Stimulated activated CD4-positive, alpha-beta T cell treated with anti-CD3 and anti-CD28 coated beads, Interleukin-15, amount 100 ng/mL, for 1 hour (primary cell): ENCODE results near the gene PEX14.

Source experiments
- DNase-seq, 2 donors: peaks; one replicate each; pipeline ENCODE4 v3.0.0-alpha.2; 2020; ENCODE audit warnings: low read depth in 1 of 2, low spot score in 1 of 2

The PEX14 gene

DNA sequence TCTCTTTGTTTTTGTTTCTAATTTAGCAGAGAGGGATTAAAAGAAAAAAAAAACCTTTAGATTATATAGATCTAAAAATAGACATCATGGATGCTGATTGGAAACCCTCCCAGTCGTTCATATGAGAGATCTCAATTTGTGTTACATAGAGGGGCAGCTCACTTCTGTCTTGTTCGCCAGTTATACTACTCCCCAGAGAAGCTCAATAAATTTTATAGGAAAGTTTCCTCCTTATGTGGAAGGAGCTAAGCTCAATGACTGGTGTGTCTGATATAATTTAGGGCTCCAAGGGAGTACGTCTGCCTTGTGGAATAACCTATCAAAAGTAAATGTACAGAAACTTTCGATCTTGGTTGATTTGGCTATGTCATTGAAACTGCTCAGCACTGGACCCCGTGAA, 117.6 kb downstream of the PEX14 start:
- DNase-seq: no peak

DNA sequence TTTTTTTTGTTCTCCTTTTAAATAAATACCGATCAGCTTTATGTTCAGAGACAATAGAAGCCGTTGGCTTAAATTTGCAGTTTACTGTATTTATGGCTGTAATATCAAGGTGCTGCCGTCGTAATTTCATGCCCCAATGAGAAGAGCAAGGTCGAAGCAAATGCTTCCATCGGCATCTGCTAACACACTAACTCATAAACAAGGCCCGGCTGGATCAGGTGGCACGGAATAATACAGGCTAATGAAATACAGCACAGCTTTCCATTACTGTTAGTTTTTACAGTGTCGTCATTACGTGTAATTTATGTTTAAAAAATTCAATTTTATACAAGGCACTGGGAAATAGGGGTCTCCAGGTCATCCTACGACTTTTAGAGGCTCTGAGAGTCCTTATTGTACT, 119.0 kb downstream of the PEX14 start:
- DNase-seq: no peak

DNA sequence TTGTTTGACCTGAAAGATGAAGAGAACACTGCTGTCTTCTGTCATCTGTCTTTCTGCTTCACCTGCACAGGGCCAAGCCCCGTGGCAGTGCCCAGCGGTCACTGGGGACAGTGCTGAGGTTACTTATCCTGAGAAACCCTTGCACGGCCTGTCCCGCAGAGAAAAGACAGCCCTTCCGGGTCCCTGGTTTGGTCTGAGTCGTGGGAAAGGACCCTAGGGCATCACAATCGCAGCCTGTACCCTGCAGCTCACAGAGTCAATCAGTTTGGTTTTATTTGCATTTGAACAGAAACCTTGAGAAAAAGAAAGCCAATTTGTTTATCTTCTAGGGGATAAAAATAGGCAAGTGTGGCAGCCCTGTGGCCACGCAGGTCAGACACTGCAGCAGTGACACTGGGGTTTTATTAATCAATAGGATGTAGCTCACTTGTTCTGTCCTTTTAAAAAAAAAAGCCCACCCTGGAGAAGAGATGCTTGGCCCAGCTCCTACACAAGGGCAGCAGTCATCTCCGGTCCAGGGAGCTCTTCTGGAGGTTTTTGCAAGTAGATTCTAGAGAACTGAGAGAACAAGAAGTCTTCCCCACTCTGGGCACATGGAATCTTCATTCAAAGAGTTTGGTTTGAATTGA, 120.0 kb downstream of the PEX14 start:
- DNase-seq: no peak

DNA sequence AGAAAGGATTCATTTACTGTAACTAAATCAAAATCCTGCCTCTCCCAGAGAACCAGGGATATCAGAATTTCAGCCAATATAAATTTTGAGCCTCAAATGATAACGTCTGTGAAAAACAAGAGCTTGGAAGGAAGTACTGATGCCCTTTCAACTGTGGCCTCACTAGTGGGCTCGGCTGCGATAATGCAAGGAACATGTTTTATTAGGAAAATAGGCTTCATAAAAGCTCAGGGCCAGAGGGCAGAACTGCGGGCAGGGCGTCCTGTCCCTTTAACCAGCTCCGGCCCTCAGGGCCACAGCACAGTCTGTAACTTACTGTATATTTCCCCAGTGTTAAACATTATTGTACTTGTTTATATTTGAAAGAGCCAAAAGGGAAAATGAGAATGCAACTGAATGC, 122.0 kb downstream of the PEX14 start:
- no peak for DNase-seq

DNA sequence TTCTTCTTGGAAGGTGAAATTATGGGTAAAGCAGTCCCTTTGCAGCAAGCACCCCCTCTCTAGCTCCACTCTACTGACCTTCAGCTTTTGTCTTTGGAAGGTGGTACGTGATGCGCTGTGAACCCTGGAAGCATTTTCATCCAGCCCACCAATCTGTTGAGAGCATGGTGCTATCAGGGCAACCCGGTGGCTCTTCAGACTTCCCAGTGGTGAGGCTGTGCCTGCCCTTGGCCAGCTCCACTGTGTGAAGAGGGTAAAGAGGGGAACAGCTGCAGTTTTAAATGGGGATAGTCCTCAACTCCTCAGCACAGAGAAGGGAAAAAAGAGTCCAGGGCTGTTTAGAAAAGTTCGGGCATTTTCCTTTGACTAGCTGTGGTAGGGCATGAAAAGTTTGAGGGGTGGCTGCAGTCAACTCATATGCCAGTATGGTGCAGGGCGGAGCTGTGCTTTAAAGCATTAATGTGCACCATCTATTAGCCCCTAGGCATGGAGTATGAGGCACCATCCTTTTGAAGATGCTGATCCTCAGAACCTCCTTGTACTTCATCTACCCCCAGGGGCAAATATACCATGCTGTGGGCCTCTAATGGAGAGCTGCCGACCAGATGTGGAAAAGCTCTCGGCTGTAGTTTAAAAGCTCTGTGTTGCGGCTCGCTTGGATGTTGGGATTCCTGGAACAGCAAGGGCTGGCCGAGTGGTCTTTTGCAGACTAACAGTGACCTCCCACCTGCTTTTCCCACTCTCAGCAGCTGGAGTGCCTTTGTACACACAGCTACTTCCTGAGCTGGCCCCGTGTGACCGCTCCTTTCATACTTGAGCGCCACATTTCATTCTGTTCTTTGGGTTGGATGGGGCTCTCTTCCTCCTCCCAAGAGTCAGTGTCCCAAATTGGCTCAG, 123.0 kb downstream of the PEX14 start:
- no peak for DNase-seq

DNA sequence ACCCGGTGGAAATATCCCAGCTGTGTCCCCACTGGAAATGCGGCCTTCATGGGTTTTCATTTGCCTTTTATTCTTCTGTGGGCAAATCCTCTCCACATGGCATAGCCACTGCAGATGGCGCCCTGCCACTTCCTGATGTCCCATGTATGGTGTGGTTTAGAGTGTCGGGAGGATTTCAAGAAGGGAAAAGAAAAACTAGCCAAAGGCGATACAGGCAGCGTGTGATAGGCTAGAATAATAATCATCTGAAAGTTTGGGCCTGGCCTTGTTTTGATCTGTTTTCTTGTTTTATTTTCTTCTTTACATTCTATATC, 123.6 kb downstream of the PEX14 start:
- no peak for DNase-seq

DNA sequence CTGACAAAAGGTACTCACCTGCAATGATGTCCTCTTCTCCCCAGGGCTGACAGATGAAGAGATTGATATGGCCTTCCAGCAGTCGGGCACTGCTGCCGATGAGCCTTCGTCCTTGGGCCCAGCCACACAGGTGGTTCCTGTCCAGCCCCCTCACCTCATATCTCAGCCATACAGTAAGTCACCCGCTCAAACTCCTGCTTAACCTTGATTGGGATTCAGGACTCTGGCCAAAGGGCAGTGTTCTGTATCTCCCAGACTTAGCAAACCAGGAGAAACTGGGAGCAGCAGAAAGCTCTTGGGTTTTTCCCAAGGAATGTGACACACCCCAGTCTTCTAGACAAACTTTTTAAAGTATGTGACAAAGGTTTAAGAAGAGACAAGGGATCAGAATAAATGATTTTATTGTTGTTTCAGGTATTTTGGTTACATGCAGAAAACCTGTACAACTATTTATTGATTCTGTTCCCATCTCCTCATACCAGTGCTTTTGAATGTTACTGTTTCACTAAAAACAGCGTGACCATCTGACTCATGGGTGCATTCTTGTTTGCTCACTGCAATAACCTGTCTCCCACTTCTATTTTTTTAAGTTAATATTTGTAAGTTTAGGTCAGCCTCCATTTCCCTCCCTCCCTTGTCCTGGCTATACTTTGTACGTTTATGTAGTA, 124.6 kb downstream of the PEX14 start:
- no peak for DNase-seq

DNA sequence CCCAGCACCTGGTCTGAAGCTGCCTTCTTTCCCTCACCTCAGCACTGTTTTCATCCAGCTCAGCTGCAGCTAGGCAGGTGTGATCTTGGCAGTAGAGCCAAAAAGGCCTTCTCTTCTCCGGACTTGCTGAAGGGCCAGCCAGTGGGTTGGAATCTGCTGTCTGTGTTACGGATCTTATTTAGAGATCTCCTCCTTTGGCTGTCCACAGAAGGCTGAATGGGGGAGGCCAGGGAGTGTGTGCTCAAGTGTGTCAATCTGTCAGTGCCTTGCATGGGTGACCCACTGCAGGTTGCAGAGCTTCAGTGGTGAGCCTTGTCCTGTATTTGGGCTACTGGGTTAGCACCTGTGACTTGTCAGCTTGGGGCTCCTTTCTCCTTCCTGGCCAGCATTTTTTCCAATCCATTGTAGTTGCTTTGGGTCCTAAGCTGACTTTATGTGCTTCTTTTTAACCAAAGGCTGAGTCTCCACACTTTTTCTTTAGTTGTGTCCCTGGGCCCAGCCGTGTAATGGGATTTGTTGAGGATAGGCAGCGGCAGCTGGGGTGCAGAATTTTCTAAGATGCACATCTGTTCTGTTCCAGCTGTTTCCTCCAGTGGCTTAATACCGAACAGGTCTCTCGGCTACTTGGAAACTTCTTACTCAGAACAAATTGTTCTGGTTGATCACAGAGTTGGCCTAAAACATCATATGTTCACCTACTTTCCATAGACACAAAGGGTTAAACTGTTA, 126.8 kb downstream of the PEX14 start:
- no peak for DNase-seq

DNA sequence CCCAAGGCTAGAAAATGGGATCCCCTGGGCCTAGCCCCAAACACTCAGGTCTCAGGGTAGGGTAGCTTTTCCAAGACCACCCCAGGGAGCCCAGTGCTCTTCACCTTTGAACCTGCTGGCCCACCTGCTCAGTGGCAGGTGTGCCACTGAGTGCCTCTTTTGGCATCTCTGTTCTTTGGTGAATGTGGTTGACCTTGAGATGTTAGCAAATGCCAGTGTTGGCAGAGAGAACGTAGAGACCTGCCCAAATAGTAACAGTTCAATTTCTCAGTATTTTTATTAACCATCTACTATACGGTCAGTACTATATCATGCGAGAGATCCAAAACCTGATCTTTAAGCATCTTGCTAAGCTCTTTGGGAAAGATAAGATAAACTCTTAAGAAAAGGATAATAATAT, 128.2 kb downstream of the PEX14 start:
- DNase-seq: no peak

DNA sequence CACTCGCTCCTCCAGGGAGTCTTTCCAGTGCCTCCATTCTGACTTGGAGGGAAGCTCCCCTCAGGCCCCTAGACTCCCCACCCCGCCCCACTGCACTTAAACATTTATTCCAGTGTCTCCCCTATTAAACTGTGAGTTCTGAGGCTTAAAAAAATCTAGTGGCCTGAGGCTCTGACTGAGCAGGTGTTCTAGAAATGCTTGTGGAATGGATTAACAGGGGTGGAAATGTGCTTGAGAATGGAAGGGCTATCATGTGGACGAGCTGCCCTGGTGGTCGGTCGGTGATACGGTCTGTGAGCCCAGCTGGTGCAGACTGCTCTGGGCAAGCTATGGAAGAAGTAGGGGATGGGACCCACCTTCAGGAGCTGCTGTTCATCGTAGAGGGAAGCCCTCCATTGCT, 130.2 kb downstream of the PEX14 start:
- no peak for DNase-seq

DNA sequence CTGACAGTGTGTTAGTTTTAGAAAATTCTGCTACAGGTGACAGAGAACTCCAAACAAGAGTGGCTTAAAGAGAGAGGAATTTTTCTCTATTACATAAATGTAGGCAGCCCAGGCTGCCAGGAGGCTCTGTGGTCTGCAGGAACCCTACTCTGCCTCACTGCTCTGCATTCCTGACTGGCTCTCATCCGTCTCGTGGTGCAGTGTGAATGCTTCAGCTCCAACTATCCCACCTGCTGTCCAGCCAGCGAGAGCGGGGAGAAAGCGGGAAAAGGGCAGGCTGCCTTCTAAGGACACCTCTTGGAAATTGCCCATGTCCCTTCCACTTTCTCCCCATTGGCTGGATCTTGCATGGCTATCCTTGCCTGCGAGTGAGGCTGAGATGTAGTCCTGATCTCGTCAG, 131.3 kb downstream of the PEX14 start:
- no peak for DNase-seq

DNA sequence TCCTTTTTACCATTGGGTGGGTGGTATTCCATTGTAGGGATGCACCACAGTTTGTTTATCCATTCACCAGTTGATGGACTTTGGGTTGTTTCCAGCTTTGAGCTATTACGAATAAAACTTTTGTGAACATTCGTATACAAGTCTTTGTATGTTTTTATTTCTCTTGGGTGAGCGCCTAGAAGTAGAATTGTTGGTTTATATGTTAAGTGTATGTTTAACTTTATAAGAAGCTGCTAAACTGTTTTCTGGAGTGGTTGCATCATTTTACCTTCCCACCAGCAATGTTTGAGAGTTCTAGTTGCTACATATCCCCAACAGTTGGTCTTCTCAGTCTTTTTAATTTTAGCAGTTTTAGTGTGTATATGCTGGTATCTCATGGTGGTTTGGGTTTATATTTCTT, 132.5 kb downstream of the PEX14 start:
- no peak for DNase-seq

DNA sequence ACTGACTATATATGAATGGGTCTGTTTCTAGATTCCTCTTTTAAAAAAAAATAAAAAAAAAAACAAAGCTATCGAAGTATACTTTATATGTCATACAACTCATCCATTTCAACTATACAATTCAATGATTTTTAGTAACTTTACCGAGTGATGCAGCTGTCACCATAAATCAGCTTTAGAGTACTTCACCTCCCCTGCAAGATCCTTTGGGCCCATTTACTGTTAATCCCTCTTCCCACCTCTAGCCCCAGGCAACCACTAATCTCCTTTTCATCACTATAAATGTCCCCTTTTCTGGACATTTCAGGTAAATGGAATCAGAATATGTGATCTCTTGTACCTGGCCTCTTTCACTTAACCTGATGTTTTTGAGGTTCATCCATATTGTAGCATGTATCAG, 133.9 kb downstream of the PEX14 start:
- no peak for DNase-seq

DNA sequence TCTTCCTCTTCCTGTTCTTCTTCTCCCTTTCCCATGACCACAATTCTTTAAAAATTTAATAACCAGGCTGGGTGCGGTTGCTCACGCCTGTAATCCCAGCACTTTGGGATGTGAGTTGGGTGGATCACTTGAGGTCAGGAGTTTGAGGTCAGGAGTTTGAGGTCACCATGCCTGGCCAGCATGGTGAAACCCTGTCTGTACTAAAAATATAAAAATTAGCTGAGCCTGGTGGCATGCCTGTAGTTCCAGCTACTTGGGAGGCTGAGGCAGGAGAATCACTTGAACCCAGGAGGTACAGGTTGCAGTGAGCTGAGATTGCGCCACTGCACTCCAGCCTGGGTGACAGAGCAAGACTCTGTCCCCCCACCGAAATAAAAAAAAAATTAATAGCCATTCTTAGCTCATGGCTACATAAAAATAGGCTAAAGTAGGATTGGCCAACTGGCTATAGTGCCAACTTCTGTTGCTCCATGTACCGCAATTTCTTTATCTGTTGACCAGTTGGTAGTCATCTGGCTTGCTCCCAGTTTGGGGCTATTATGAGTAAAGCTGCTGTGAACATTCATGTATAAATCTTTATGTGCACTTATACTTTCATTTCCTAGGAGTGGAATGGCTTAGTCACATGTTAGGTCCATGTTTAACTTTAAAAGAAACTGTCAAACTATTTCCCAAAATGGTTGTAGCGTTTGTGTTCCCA, 136.3 kb downstream of the PEX14 start:
- no peak for DNase-seq

DNA sequence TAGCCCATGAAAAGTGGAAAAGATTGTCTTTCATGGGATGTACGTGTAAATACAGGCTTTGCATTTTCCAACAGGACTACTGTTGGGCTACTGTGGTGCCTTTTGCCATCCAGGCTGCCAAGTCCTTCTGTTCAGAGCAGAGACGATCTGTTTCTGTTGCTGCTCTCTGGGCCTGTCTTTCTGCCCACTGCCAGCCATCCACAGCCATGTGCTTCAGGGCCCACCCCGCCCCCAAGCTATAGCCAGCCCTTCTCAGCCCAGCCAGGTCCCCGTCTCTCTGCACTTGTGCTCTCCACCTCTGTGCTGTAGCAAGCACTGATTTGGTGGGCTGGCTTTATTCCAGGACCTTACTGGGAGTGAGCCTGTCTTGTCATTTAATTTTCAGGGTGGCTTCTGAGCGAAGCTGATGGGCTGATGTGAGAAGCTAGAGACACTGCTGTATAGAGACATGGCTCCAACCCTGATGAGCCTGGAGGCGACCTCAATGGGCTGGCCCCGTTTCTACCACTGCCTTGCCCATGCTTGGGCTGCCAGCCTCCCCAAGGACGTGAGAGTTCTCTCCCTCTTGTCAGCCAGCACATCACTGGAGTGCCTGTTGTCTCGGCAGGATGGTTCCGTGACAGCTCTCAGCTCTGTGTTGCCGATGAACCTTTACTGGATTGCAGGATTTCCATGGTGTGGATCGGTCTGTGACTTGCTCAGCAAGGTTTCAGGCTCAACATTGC, 137.8 kb downstream of the PEX14 start:
- no peak for DNase-seq

DNA sequence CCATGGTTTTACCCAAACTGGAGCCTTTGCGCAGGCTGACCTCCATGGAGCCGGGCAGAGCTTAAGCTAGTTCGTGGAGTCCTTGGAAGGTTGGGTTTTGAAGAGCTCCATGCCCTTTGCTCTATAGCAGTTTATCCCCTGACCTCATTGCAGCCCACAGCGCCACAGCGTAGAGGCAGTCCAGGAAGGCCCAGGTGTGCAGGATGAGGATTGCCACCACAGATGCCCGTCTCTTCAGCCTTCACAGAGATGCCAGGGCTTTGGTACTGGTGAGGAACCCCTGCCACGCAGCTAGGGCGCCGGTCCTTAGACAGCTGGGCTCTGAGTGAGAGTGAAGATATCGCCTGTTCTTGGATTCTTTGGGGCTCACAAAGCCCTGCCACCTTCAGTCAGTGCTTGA, 138.6 kb downstream of the PEX14 start:
- DNase-seq: no peak

DNA sequence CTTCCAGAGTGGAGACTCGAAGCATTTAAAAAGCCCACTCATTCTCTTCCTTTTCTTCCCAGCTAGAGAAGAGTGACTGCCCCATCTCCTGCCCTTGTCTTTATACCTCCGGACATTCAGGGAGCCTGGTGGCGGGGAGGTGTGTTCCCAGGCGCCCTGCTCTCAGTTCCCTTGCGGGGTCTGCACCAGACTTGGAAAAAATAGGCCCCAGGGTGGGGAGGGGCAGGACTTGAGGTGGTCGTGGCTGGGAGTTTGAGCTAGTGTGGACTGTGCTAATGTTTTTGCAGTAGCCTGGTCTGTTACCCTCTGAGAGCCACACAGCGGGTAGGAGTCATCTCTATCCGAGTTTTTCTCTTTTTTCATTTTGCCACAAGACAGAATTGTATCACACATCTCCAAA, 139.1 kb downstream of the PEX14 start:
- no peak for DNase-seq

DNA sequence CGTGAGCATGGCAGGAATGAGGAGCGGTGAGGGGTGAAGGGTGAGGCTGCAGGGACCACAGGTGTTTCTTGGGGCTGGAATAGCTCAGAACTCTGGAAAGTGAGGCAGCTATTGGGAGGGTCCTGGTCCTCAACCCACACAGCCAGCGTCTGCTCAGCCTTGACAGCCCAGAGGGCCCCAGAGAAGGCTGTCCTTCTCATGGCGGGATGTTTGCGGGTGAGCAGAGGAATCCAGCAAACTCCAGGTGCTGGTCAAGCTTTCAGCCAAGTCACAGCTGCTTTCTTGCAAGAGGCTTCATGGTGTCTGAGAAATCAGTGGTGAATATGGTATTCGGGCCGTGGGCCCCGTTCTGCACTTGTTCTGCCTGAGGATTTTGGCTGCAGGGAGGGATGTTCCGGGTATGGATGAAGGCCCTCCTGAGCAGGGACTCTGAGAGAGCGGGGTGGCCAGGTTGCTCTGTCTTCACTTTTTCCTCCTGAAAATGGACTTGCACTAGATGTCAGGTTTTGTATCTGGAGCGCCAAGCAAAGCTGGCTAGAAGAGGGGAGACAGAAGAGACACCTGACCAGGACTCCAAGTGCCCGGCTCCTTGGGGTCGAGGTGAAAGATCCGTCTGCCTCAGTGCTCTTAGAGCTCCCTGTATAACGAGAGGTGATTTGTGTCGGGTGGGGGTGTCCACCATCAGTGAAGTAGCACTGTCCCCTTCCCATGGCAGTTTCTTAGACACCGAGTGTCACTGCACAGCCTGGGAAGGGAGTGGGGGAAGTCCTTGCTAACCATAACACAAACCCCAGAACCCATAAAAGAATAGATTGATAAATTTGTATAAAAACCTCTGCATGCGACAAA, 139.9 kb downstream of the PEX14 start:
- DNase-seq: no peak

DNA sequence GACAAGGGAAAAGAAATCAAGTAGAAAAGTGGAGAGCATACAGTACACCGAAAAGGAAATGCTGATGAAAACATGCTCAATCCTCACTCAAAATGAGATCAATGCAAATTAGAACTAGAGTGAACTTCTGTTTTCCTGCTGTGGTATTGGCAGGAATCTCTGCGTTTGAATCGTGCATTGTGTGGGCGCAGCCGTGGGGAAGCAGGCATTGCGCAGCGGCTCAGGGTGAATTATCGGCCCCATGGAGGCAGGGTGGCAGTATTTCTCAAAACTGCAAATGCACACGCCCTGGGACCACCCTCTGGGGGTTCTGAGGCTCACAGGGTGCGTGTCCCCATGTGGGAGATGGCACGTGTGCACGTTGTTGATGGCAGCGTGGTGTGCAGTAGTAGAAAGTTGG, 140.6 kb downstream of the PEX14 start:
- DNase-seq: no peak
